IPS-20b (cell line): ENCODE data around the gene SLC26A5.
"Not testable (repeated sequence)": the region's sequence is repeated elsewhere in the genome, so short reads cannot be mapped to it uniquely, and the experiment has no call there.

Experiments used
- H3K27ac ChIP-seq: one replicate; pipeline ENCODE4 v1.5.1; 2013; ENCODE audit warnings: low read length
- H3K27me3 ChIP-seq: 2 replicates; pipeline ENCODE4 v1.6.1; 2013; ENCODE audit warnings: mild to moderate bottlenecking, low read length, inconsistent platforms; ENCODE audit not compliant: insufficient read depth
- H3K36me3 ChIP-seq: 2 replicates; pipeline ENCODE4 v1.6.1; 2013; ENCODE audit warnings: low read depth, mild to moderate bottlenecking, inconsistent platforms, low read length, moderate library complexity; ENCODE audit not compliant: insufficient read depth
- H3K4me1 ChIP-seq: 2 replicates; pipeline ENCODE4 v1.6.1; 2013; ENCODE audit warnings: mild to moderate bottlenecking, control low read depth, inconsistent platforms, low read length, moderate library complexity; ENCODE audit not compliant: insufficient read depth
- H3K4me3 ChIP-seq: 2 replicates; pipeline ENCODE4 v1.5.1; 2013; ENCODE audit warnings: mild to moderate bottlenecking, low read length, inconsistent platforms
- H3K9ac ChIP-seq: 2 replicates; pipeline ENCODE4 v1.6.1; 2013; ENCODE audit warnings: low read depth, mild to moderate bottlenecking, inconsistent platforms, low read length, moderate library complexity
- H3K9me3 ChIP-seq: 2 replicates; pipeline ENCODE4 v1.6.1; 2013; ENCODE audit warnings: mild to moderate bottlenecking, low read depth, low read length, inconsistent platforms; ENCODE audit not compliant: insufficient read depth

SLC26A5 gene

GRCh38 chr7:103446049-103446520 lies at the start of gene SLC26A5:
Gene SLC26A5 (minus strand): TSS chr7:103446207. CDS start chr7:103421514, 24,693 bp downstream.
- Histone ChIP-seq H3K9ac (no peak within 1 kb of the TSS), H3K9me3 (no peaks in the 10 kb centered on the region), H3K4me3 (peak within 1 kb of the TSS; percentile 61), H3K27me3 (peaks cover 61% of the 10 kb centered on the region), H3K36me3 (no peaks in the 10 kb centered on the region), H3K27ac (no peak within 1 kb of the TSS), H3K4me1 (peaks cover 5% of the 10 kb centered on the region; the same call in 1 of the 2 replicates)

GRCh38 chr7:103487419-103487818 lies 41.4 kb upstream of the SLC26A5 start:
- Histone ChIP-seq H3K9ac (no peak overlapping the region), H3K4me1 (no peaks in the 10 kb centered on the region), H3K9me3 (no peaks in the 10 kb centered on the region), H3K27me3 (no peaks in the 10 kb centered on the region), H3K36me3 (no peaks in the 10 kb centered on the region), H3K27ac (no peak overlapping the region), H3K4me3 (no peak overlapping the region)

- not testable (repeated sequence) for H3K9ac ChIP-seq, H3K27ac ChIP-seq, H3K4me1 ChIP-seq, H3K9me3 ChIP-seq, H3K4me3 ChIP-seq, H3K27me3 ChIP-seq, H3K36me3 ChIP-seq
Observed at GRCh38 chr7:103486873-103487272, 40.9 kb upstream of the SLC26A5 start.

- no peak overlapping the region for H3K4me3 ChIP-seq
- no peak overlapping the region for H3K9ac ChIP-seq
- H3K9me3 ChIP-seq = no peaks in the 10 kb centered on the region
- H3K4me1 ChIP-seq = no peaks in the 10 kb centered on the region
- H3K27me3 ChIP-seq = no peaks in the 10 kb centered on the region
- no peaks in the 10 kb centered on the region for H3K36me3 ChIP-seq
- no peak overlapping the region for H3K27ac ChIP-seq
Observed at GRCh38 chr7:103480771-103481170, 34.8 kb upstream of the SLC26A5 start.

GRCh38 chr7:103474956-103475355 lies 28.9 kb upstream of the SLC26A5 start:
- Histone ChIP-seq H3K36me3 (no peaks in the 10 kb centered on the region), H3K27ac (no peak overlapping the region), H3K9me3 (no peaks in the 10 kb centered on the region), H3K9ac (no peak overlapping the region), H3K4me3 (no peak overlapping the region), H3K4me1 (no peaks in the 10 kb centered on the region), H3K27me3 (no peaks in the 10 kb centered on the region)

GRCh38 chr7:103469095-103469948 lies 23.3 kb upstream of the SLC26A5 start:
- Histone ChIP-seq H3K9me3 (no peaks in the 10 kb centered on the region), H3K9ac (no peak overlapping the region), H3K4me1 (no peaks in the 10 kb centered on the region), H3K27ac (no peak overlapping the region), H3K27me3 (no peaks in the 10 kb centered on the region), H3K36me3 (no peaks in the 10 kb centered on the region), H3K4me3 (no peak overlapping the region)

- Histone ChIP-seq H3K9me3 (no peaks in the 10 kb centered on the region), H3K36me3 (no peaks in the 10 kb centered on the region), H3K4me1 (no peaks in the 10 kb centered on the region), H3K4me3 (no peak overlapping the region), H3K27ac (no peak overlapping the region), H3K27me3 (no peaks in the 10 kb centered on the region), H3K9ac (no peak overlapping the region)
Observed at GRCh38 chr7:103466814-103467213, 20.8 kb upstream of the SLC26A5 start.

GRCh38 chr7:103462358-103462757 lies 16.4 kb upstream of the SLC26A5 start:
- H3K4me3 ChIP-seq = no peak overlapping the region
- H3K36me3 ChIP-seq = no peaks in the 10 kb centered on the region
- H3K9ac ChIP-seq = no peak overlapping the region

GRCh38 chr7:103447073-103447960 lies 1.3 kb upstream of the SLC26A5 start:
- no peak overlapping the region for H3K9ac ChIP-seq
- no peaks in the 10 kb centered on the region for H3K36me3 ChIP-seq
- no peak overlapping the region for H3K27ac ChIP-seq
- peaks cover 60% of the 10 kb centered on the region for H3K27me3 ChIP-seq
- H3K9me3 ChIP-seq = no peaks in the 10 kb centered on the region
- no peak overlapping the region for H3K4me3 ChIP-seq
- H3K4me1 ChIP-seq = peaks cover 5% of the 10 kb centered on the region; the same call in 1 of the 2 replicates

More at GRCh38 chr7:103462358-103462757, 16.4 kb upstream of the SLC26A5 start:
- no peaks in the 10 kb centered on the region; the same call in 1 of the 2 replicates for H3K27me3 ChIP-seq
- no peaks in the 10 kb centered on the region for H3K9me3 ChIP-seq
- no peaks in the 10 kb centered on the region for H3K4me1 ChIP-seq
- H3K27ac ChIP-seq = no peak overlapping the region

GRCh38 chr7:103445228-103446048 lies 569 bp downstream of the SLC26A5 start:
- Histone ChIP-seq H3K27ac (no peak overlapping the region), H3K4me1 (peaks cover 5% of the 10 kb centered on the region; the same call in 1 of the 2 replicates), H3K9me3 (no peaks in the 10 kb centered on the region), H3K9ac (no peak overlapping the region), H3K36me3 (no peaks in the 10 kb centered on the region), H3K4me3 (peak overlapping the region; percentile 61), H3K27me3 (peaks cover 61% of the 10 kb centered on the region)

GRCh38 chr7:103439661-103440060 lies 6.3 kb downstream of the SLC26A5 start:
- no peaks in the 10 kb centered on the region for H3K36me3 ChIP-seq
- H3K4me1 ChIP-seq = peaks cover under 1% of the 10 kb centered on the region; the same call in 1 of the 2 replicates
- H3K27me3 ChIP-seq = peaks cover 30% of the 10 kb centered on the region
- H3K27ac ChIP-seq = no peak overlapping the region
- H3K9me3 ChIP-seq = no peaks in the 10 kb centered on the region
- H3K9ac ChIP-seq = no peak overlapping the region
- no peak overlapping the region for H3K4me3 ChIP-seq
